NCI-H1417 (cell line): ENCODE results near the gene ZSCAN22.

ENCODE experiments used
- DNase-seq, 3 experiments: peaks; one replicate each; lab custom pipeline; 2025; lab: John Stamatoyannopoulos, UW

The ZSCAN22 gene

GRCh38 chr19:58351990-58352755, 25.4 kb downstream of the ZSCAN22 start:
- no peak for DNase-seq

- DNase-seq: no peak
These were observed 26.2 kb downstream of the ZSCAN22 start, which contains the start of gene A1BG for GRCh38 chr19:58352760-58353671. Gene A1BG (minus strand): TSS chr19:58353492. CDS start chr19:58353437, 55 bp downstream.

GRCh38 chr19:58353717-58354477, 27.1 kb downstream of the ZSCAN22 start:
- DNase-seq: no peak

GRCh38 chr19:58354478-58355030, 27.8 kb downstream of the ZSCAN22 start:
- DNase-seq: no peak

GRCh38 chr19:58355215-58355796, 28.5 kb downstream of the ZSCAN22 start:
- DNase-seq: no peak

GRCh38 chr19:58355908-58356765, 29.3 kb downstream of the ZSCAN22 start:
- DNase-seq: no peak

- no peak for DNase-seq
These were observed 30.1 kb downstream of the ZSCAN22 start for GRCh38 chr19:58356766-58357480.

GRCh38 chr19:58357481-58358145, 30.8 kb downstream of the ZSCAN22 start:
- DNase-seq: no peak

GRCh38 chr19:58361900-58362271, 35.1 kb downstream of the ZSCAN22 start:
- peak in 1 of 3 experiments; percentile 79 for DNase-seq

GRCh38 chr19:58362272-58362994, 35.6 kb downstream of the ZSCAN22 start, which contains the start of gene ZNF497:
Gene ZNF497 (minus strand): TSS chr19:58362751. CDS start chr19:58357635, 5,116 bp downstream.
- DNase-seq: peak; percentile 98

- no peak for DNase-seq
These were observed 37.4 kb downstream of the ZSCAN22 start for GRCh38 chr19:58364146-58364545.

GRCh38 chr19:58366585-58367430, 40.0 kb downstream of the ZSCAN22 start:
- DNase-seq: no peak

- no peak for DNase-seq
These were observed 41.1 kb downstream of the ZSCAN22 start for GRCh38 chr19:58367698-58368454.

GRCh38 chr19:58368561-58369360, 42.0 kb downstream of the ZSCAN22 start:
- DNase-seq: no peak

- DNase-seq: no peak
These were observed 45.7 kb downstream of the ZSCAN22 start for GRCh38 chr19:58372311-58373133.
